Measurements from ENCODE around the gene IGSF22.

GRCh38 chr11:18705651-18706281, 20.2 kb downstream of the IGSF22 start:
- TF ChIP-seq POLR2A (IDR thresholded peaks at IDR 0.05) (no peak), CTCF (IDR thresholded peaks at IDR 0.05) (no peak), EP300 (IDR thresholded peaks at IDR 0.05) (no peak)

Data from gastroesophageal sphincter (tissue), 3 donors.